Measurements from ENCODE around the gene B4GALT2.

B4GALT2 gene

DNA sequence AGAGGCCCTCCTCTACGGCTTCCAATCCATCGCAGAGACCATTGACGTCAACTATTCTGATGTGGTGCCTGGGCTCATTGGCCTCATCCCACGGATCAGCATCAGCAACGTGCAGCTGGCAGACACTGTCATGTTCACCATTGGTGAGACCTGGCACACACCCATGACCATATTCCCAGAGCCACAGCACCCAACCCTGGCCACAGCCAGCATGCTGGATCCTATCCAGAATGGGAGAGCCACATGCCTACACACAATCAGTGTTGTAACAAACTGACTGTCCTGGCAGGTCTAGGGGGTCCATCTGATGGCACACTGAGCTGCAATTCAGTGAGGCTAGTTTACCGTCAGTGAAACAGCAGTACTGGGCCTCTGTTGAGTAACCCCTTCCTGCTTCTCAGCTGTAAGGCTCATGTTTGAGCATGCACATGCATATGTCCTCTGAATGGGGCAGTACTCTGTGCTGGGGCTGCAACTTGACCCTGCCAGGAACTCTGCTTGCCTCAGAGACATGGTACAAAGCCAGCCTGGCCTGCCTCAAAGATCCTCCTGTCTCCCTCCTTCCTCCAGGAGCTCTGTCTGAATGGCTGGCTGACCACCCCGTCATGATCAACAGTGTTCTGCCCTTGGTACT is 21.5 kb upstream of the B4GALT2 start:
- TF ChIP-seq, protein P1, sequence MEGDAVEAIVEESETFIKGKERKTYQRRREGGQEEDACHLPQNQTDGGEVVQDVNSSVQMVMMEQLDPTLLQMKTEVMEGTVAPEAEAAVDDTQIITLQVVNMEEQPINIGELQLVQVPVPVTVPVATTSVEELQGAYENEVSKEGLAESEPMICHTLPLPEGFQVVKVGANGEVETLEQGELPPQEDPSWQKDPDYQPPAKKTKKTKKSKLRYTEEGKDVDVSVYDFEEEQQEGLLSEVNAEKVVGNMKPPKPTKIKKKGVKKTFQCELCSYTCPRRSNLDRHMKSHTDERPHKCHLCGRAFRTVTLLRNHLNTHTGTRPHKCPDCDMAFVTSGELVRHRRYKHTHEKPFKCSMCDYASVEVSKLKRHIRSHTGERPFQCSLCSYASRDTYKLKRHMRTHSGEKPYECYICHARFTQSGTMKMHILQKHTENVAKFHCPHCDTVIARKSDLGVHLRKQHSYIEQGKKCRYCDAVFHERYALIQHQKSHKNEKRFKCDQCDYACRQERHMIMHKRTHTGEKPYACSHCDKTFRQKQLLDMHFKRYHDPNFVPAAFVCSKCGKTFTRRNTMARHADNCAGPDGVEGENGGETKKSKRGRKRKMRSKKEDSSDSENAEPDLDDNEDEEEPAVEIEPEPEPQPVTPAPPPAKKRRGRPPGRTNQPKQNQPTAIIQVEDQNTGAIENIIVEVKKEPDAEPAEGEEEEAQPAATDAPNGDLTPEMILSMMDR (conservative IDR thresholded peaks at IDR 0.05): no peak
- TF ChIP-seq ZFX (IDR thresholded peaks at IDR 0.05): no peak
- no peak overlapping the region for H3K27ac ChIP-seq

DNA sequence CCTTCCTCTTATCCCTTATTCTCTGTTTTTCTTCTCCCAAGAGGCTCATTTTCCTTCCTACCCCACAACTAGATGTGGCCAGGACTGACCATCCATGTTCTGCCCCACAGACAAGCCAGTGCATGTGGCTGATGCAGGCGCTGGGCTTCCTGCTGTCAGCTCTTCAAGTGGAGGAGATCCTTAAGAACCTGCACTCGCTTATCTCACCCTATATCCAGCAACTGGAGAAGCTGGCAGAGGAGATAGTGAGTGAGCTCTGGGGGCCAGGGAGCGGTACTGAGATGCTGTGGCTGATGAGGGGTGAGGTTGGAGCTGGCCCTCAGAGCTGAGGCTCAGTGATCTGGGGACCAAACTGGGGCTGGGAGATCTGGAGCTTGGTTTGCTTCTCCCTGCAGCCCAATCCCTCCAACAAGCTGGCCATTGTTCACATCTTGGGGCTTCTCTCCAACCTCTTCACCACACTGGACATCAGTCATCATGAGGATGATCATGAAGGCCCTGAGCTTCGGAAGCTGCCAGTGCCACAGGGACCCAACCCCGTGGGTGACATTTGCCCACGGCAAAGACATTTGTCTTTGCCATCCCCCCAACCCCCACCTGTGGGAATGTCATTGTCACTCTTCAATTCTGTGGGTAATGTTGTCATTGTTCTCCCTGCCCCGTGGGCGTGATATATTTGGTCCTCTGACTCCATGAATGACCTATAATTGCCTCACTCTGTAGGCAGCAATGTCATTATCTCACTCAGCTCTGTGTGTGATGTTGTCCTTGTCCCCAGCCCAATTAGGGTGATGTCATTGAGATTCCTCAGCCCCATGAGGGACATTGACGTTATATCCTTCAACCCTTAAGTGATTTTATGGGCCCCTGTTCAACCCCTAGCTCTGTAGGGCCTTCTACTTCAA is 20.4 kb upstream of the B4GALT2 start:
- TF ChIP-seq, protein P1 (conservative IDR thresholded peaks at IDR 0.05): no peak
- TF ChIP-seq ZFX (IDR thresholded peaks at IDR 0.05): no peak
- no peak overlapping the region for H3K27ac ChIP-seq

DNA sequence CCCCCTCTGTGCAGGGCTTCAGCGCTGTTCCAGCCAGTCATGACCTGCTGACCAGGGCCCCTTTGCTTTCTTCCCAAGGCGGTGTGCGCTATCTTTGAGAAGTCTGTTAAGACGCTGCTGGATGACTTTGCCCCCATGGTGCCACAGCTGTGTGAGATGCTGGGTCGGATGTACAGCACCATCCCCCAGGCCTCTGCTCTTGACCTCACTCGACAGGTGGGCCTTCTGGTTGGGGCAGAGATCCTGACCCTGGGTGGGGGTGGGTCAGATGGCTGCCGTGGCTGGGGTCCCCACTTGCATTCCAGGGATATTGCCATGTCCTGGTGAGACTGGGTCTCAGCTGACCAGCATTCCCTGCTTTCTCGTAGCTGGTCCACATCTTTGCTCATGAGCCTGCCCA is 18.2 kb upstream of the B4GALT2 start:
- TF ChIP-seq ZFX (IDR thresholded peaks at IDR 0.05): no peak
- TF ChIP-seq, protein P1 (conservative IDR thresholded peaks at IDR 0.05): no peak
- H3K27ac ChIP-seq: no peak overlapping the region

DNA sequence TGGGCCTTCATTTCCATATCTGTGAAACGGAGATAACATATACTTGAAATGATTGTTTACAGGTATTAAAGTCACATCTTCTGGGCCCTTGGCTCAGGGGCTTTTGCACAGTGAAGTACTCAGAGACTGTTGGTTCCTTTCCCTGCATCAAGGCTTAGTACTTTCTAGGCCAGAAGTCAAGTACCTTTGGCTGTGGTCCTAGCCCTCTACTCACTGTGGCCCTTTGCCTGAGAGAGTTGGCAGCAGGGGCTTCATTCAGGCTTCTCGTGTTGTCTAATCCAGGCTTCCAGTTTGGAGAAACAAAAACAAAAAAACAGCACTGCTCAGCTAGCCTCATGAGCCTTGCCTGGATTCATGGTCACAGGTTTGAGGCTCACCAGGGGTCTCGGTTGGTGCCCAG is 17.3 kb upstream of the B4GALT2 start:
- no peak overlapping the region for H3K27ac ChIP-seq
- no peak for TF ChIP-seq ZFX (IDR thresholded peaks at IDR 0.05)
- TF ChIP-seq, protein P1 (conservative IDR thresholded peaks at IDR 0.05): no peak

DNA sequence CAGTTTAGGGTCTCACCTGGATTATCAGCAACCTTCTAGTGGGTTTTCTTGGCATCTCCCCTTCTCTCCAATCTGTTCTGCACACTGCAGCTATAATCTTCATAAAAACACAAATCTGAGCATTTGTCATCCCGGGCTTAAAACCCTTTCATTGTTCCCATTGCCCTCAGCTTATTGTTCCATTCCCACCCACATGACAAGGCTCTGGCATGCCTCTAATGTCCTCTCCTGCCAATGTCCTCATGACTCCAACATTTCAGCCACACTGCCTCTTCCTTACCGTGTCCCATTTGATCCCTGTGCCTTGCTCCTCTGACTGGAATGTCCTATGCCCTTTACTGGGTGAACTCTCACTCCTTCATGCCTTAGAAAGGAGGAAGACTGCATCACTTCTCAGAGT is 16.7 kb upstream of the B4GALT2 start:
- no peak for TF ChIP-seq ZFX (IDR thresholded peaks at IDR 0.05)
- TF ChIP-seq, protein P1 (conservative IDR thresholded peaks at IDR 0.05): no peak
- no peak overlapping the region for H3K27ac ChIP-seq

DNA sequence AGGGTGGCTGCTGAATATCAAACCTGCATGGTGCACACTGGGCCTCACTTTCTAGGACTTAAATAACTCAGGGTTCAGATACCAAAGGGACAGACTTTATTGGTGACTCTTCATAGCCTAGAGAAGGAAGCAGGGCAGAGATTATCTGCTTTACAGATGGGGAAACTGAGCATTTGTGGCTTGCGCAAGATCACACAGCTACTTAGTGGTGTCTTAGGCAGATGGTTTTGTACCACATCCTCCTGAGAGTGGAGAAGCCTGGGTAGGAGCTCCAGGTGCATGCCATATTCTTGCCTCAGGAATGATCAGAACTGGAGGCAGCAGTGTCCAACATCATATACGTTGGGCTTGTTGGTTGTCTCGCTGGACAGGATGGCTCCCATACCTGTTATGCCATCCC is 16.0 kb upstream of the B4GALT2 start:
- TF ChIP-seq, protein P1 (conservative IDR thresholded peaks at IDR 0.05): no peak
- no peak for TF ChIP-seq ZFX (IDR thresholded peaks at IDR 0.05)
- H3K27ac ChIP-seq: no peak overlapping the region

DNA sequence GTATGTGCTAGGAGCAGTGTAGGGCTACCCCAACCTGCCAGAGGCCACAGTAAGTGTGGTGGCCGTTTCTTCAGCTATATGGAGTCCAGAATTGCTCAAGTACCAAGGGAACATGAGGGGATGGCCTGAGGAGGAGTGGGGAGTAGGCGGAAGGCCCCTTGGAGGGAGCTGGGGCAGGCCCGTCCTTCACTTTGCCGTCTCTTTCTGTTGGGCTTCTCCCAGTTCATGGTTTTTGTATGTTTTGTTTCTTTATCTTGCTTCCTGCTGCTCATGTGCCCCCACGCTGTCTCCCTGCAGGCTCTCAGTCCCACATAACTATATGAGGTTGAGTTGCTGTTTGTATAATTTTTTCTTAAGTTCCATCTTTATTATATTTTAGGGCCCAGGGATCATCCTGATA is 15.1 kb upstream of the B4GALT2 start:
- no peak overlapping the region for H3K27ac ChIP-seq
- no peak for TF ChIP-seq ZFX (IDR thresholded peaks at IDR 0.05)
- TF ChIP-seq, protein P1 (conservative IDR thresholded peaks at IDR 0.05): no peak

Measured in C4-2B (cell line).